Activated CD4-positive, CD25-positive, alpha-beta regulatory T cell (primary cell): Measurements from ENCODE around the gene SCARB2.

Experiments
- DNase-seq, 4 experiments: peaks; one replicate each; lab custom pipeline; 2025; lab: John Stamatoyannopoulos, UW

The SCARB2 gene

GRCh38 chr4:76148142-76148865 is 65.3 kb downstream of the SCARB2 start, which contains the start of gene NUP54:
Gene NUP54, minus strand, starts transcription at chr4:76148397. Its CDS starts 23 bp downstream, at chr4:76148374.
- DNase-seq: peak; percentile 86 to 92 (median 90)

- peak; percentile 1 to 41 (median 21) for DNase-seq
Observed at GRCh38 chr4:76147454-76148141, 66.0 kb downstream of the SCARB2 start.

GRCh38 chr4:76144546-76144945 is 69.1 kb downstream of the SCARB2 start:
- DNase-seq: no peak

GRCh38 chr4:76141241-76141640 is 72.4 kb downstream of the SCARB2 start:
- no peak for DNase-seq

GRCh38 chr4:76127754-76128153 is 85.9 kb downstream of the SCARB2 start:
- DNase-seq: no peak

GRCh38 chr4:76125816-76126215 is 87.8 kb downstream of the SCARB2 start:
- no peak for DNase-seq

GRCh38 chr4:76120199-76120598 is 93.4 kb downstream of the SCARB2 start:
- no peak for DNase-seq

- no peak for DNase-seq
Observed at GRCh38 chr4:76117536-76117935, 96.1 kb downstream of the SCARB2 start.

GRCh38 chr4:76116821-76117220 is 96.8 kb downstream of the SCARB2 start:
- DNase-seq: no peak
